Ectodermal cell (in vitro differentiated cells): ENCODE data around the gene MYH15.

ENCODE experiments used
- H3K27ac ChIP-seq: 2 replicates; pipeline ENCODE4 v1.7.0; 2013; ENCODE audit warnings: mild to moderate bottlenecking, low read depth, low read length; ENCODE audit not compliant: insufficient read depth, poor library complexity, severe bottlenecking
- H3K27me3 ChIP-seq: 2 replicates; pipeline ENCODE4 v1.7.0; 2013; ENCODE audit warnings: mild to moderate bottlenecking, low read length; ENCODE audit not compliant: insufficient read depth, control insufficient read depth, poor library complexity, severe bottlenecking
- H3K36me3 ChIP-seq: one replicate; pipeline ENCODE4 v1.7.0; 2013; ENCODE audit warnings: low read length; ENCODE audit not compliant: control insufficient read depth, insufficient read depth
- H3K4me1 ChIP-seq: one replicate; pipeline ENCODE4 v1.7.0; 2013; ENCODE audit warnings: low read length; ENCODE audit not compliant: control insufficient read depth, insufficient read depth
- H3K4me3 ChIP-seq: 2 replicates; pipeline ENCODE4 v1.7.0; 2013; ENCODE audit warnings: low read depth, low read length, control low read depth; ENCODE audit not compliant: insufficient read depth
- H3K9me3 ChIP-seq: 2 replicates; pipeline ENCODE4 v1.7.0; 2013; ENCODE audit warnings: mild to moderate bottlenecking, low read length, moderate library complexity; ENCODE audit not compliant: control insufficient read depth
- WGBS, 2 experiments: methylation state at CpG; one replicate each; pipeline ENCODE4 v1.1.7; 2013; ENCODE audit warnings: missing lambda C conversion rate in 2 of 2; 5-methylcytosine and 5-hydroxymethylcytosine counted together

The MYH15 gene

GRCh38 chr3:108511490-108511889, 1.1 kb upstream of the MYH15 start:
- no peaks in the 10 kb centered on the region for H3K27me3 ChIP-seq
- H3K27ac ChIP-seq: no peak overlapping the region
- no peak overlapping the region for H3K4me3 ChIP-seq
- H3K9me3 ChIP-seq: no peaks in the 10 kb centered on the region
- no peaks in the 10 kb centered on the region for H3K36me3 ChIP-seq
- peaks cover 14% of the 10 kb centered on the region for H3K4me1 ChIP-seq

GRCh38 chr3:108511055-108511454, 659 bp upstream of the MYH15 start:
- no peak overlapping the region for H3K27ac ChIP-seq
- WGBS, 2 experiments: 94 to 99% methylated on average over 4 of the region's 4 CpGs
- no peaks in the 10 kb centered on the region for H3K27me3 ChIP-seq
- H3K9me3 ChIP-seq: no peaks in the 10 kb centered on the region
- peaks cover 10% of the 10 kb centered on the region for H3K4me1 ChIP-seq
- H3K36me3 ChIP-seq: no peaks in the 10 kb centered on the region
- H3K4me3 ChIP-seq: no peak overlapping the region

GRCh38 chr3:108509871-108510270, 525 bp downstream of the MYH15 start:
- Histone ChIP-seq H3K36me3 (no peaks in the 10 kb centered on the region), H3K27me3 (no peaks in the 10 kb centered on the region), H3K4me1 (peaks cover 7% of the 10 kb centered on the region), H3K27ac (no peak overlapping the region), H3K4me3 (no peak overlapping the region), H3K9me3 (no peaks in the 10 kb centered on the region)
- WGBS, 2 experiments: 84 to 88% methylated on average over 2 of the region's 2 CpGs

DNA sequence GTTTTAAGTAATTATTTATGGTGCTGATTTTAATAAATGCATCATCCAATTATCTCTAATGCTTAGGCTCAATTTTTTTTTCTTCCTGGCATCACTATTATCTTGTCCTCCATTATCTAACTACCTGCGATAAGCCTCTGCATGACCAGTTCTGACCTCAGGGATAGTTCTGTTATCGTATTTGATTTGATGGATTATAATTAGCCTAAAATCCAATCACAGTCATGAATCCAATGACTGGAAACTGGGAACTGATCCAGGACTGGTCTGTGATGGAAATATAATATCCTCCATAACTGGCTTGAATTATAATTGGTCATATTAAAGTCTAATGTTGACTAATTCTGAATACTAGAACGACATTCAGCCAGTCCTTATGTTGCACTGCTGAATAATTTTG, 1.1 kb downstream of the MYH15 start:
- Histone ChIP-seq H3K27me3 (no peaks in the 10 kb centered on the region), H3K36me3 (no peaks in the 10 kb centered on the region), H3K9me3 (no peaks in the 10 kb centered on the region), H3K4me3 (no peak overlapping the region), H3K27ac (no peak overlapping the region), H3K4me1 (peaks cover 7% of the 10 kb centered on the region)
- WGBS, 2 experiments: 96 to 97% methylated on average over 3 of the region's 3 CpGs

DNA sequence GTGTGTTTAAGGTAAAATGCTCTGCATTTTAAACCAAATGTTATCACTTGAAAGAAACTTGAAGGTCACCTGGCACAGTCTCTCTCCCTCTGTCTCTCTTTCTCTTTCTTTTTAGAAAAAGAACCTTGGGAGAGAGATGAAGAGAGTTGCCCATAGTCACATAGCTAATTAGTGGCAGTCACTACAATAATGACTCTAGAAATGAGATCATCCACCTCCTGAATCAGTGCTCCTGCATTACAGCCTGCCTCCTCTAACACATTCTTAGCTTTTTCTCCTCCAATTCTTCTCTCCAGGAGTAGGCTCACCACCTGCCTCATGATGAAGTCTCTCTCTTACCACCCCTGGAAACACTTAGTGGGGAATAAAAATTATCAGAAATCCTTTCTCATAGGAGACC, 2.5 kb downstream of the MYH15 start:
- no peaks in the 10 kb centered on the region for H3K9me3 ChIP-seq
- no peaks in the 10 kb centered on the region for H3K27me3 ChIP-seq
- H3K27ac ChIP-seq: no peak overlapping the region
- no peaks in the 10 kb centered on the region for H3K36me3 ChIP-seq
- H3K4me1 ChIP-seq: peaks cover 7% of the 10 kb centered on the region
- no peak overlapping the region for H3K4me3 ChIP-seq

DNA sequence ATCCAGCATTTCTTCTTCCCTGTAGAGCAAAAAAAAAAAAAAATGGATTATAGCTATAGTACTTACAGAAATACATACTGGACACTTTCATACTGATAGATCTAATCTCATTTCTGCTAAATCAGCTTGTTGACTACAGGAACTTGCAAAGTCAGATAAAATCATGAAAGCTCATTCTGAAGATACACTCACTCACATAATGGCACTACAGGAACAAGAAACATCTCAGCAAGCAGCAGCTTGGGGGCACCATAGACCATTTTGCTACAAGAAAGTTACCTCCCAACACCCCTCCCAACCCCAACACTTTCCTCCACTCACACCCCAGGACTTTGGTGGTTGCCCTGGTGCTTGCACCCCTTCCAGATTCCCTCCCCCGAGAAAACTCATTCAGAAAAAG, 4.6 kb downstream of the MYH15 start:
- H3K4me3 ChIP-seq: no peak overlapping the region
- no peaks in the 10 kb centered on the region for H3K36me3 ChIP-seq
- no peaks in the 10 kb centered on the region for H3K27me3 ChIP-seq
- H3K4me1 ChIP-seq: peaks cover 7% of the 10 kb centered on the region
- H3K9me3 ChIP-seq: no peaks in the 10 kb centered on the region
- 100% methylated on average over 1 of the region's 1 CpG; no CpG with 5 or more reads in 1 of the 2 experiments for WGBS, 2 experiments
- no peak overlapping the region for H3K27ac ChIP-seq

DNA sequence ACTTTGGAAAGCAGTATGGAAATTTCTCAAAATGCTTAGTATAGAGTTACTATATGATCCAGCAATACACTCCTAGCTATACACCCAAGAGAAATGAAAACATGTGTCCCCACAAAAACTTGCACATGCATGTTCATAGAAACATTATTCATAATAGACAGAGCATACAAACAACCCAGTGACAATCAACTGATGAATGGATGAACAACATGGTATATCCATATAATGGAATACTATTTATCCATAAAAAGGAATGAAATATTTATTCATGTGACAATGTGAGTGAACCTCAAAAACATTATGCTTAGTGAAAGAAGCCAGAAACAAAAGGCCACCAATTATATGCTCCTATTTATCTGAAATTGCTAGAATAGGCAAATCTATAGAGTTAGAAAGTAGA, 6.7 kb downstream of the MYH15 start:
- Histone ChIP-seq H3K9me3 (no peaks in the 10 kb centered on the region), H3K4me3 (no peak overlapping the region), H3K4me1 (no peaks in the 10 kb centered on the region), H3K27me3 (no peaks in the 10 kb centered on the region), H3K27ac (no peak overlapping the region), H3K36me3 (no peaks in the 10 kb centered on the region)

DNA sequence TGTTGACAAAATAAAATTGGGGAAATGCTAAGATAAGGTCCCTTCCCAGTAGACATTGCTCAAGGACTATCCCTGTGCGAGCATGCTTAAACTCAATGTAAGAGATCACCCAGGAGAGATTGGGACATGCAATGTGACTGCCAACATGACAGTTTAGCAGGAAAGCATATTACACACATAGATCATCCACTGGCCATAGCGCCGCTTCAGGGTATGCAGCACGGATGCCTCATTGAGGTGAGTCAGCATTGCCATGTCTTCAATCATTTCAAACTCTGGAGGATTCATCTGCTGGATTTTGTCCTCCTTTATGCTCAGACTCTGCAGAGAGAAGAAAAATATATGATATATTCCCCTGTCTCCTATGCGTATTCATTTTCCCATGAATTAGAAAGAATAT, 8.9 kb downstream of the MYH15 start:
- 94 to 99% methylated on average over 5 of the region's 5 CpGs for WGBS, 2 experiments
- Histone ChIP-seq H3K27ac (no peak overlapping the region), H3K4me3 (no peak overlapping the region), H3K36me3 (no peaks in the 10 kb centered on the region), H3K9me3 (no peaks in the 10 kb centered on the region), H3K27me3 (no peaks in the 10 kb centered on the region), H3K4me1 (no peaks in the 10 kb centered on the region)

GRCh38 chr3:108500728-108501127, 9.7 kb downstream of the MYH15 start:
- H3K36me3 ChIP-seq: no peaks in the 10 kb centered on the region
- no peak overlapping the region for H3K27ac ChIP-seq
- no peaks in the 10 kb centered on the region for H3K9me3 ChIP-seq
- WGBS, 2 experiments: 88% methylated on average over 1 of the region's 1 CpG
- no peaks in the 10 kb centered on the region for H3K4me1 ChIP-seq
- H3K4me3 ChIP-seq: no peak overlapping the region
- no peaks in the 10 kb centered on the region for H3K27me3 ChIP-seq

DNA sequence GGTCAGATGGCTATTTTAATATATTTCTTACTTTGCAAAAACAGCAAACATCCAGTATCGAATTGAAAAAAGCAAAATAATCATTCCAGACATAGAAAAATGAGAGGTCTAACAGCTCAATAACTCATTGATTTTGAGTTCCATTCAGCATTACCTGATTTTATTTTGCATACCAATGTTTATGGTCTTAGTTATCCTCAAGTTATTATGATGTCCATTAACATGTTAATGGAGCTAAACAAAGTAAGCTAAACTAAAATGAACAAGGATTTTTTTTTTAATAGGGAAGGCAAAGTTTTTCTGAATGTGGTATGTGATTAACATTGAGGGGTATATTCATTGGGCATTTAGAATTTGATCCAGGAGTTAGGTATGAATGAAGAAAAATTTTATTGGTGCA, 13.1 kb downstream of the MYH15 start:
- no peaks in the 10 kb centered on the region for H3K36me3 ChIP-seq

DNA sequence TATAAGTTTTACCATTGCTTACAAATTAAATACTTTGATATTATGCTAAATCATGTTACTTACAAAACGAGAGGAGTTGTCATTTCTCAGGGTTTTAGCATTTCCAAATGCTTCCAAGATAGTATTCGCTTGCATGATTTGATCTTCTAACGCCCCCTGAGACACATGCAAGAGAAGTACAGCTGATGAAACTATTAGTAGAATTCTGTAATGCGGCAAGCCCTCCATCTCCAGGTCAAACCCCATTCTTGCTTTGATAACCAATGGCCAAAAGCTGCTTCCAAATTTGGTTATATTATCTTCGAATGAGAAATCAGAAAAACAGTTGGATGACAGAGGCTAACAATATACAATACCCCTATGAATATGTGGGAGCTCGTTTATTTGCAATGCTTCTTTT, 14.7 kb downstream of the MYH15 start:
- H3K27ac ChIP-seq: no peak overlapping the region
- no peaks in the 10 kb centered on the region for H3K27me3 ChIP-seq
- no peaks in the 10 kb centered on the region for H3K9me3 ChIP-seq
- H3K4me1 ChIP-seq: no peaks in the 10 kb centered on the region
- WGBS, 2 experiments: 95 to 97% methylated on average over 6 of the region's 6 CpGs
- no peaks in the 10 kb centered on the region for H3K36me3 ChIP-seq
- no peak overlapping the region for H3K4me3 ChIP-seq

More for the DNA sequence above, 13.1 kb downstream of the MYH15 start:
- Histone ChIP-seq H3K4me1 (no peaks in the 10 kb centered on the region), H3K4me3 (no peak overlapping the region), H3K9me3 (no peaks in the 10 kb centered on the region), H3K27ac (no peak overlapping the region), H3K27me3 (no peaks in the 10 kb centered on the region)
- WGBS, 2 experiments: 91 to 100% methylated on average over 1 of the region's 1 CpG
